Fibroblast of the aortic adventitia (primary cell): ENCODE data around the gene LCN6. TPM values are rescaled to one million over a fixed set of nuclear protein-coding genes. Genes with fewer than 3 reads are reported as not detected.
A peak's percentile ranks its signal among the peaks of the same experiment; 100 is the strongest.
"Not testable (repeated sequence)": the region's sequence is repeated elsewhere in the genome, so short reads cannot be mapped to it uniquely, and the experiment has no call there.

ENCODE experiments used
- DNase-seq: peaks from one replicate; pipeline ENCODE4 v3.0.0-alpha.2; 2010; ENCODE audit warnings: low read depth
- H3K4me3 ChIP-seq: 2 replicates; pipeline ENCODE4 v1.5.1; 2011; ENCODE audit warnings: low read depth, mild to moderate bottlenecking, control low read depth, low read length, moderate library complexity
- CTCF ChIP-seq: IDR thresholded peaks from 2 replicates; pipeline ENCODE4 v1.5.1; 2011; ENCODE audit warnings: mild to moderate bottlenecking, low read length, control low read depth, inconsistent platforms; ENCODE audit not compliant: insufficient read depth
- total RNA-seq: library from RNA; depleted of rRNA; stranded (reverse); fragments of >200 nt; gene quantifications from 2 replicates; pipeline ENCODE4 v1.2.3, GENCODE V29; 2012; ENCODE audit warnings: low replicate concordance

LCN6 gene
- total RNA-seq, 1 donor = not detected

GRCh38 chr9:136707011-136707410, 41.3 kb downstream of the LCN6 start:
- TF ChIP-seq CTCF = no peak
- DNase-seq = no peak
- H3K4me3 ChIP-seq = no peak overlapping the region

GRCh38 chr9:136705564-136705963, 42.8 kb downstream of the LCN6 start:
- DNase-seq = no peak
- no peak for TF ChIP-seq CTCF
- no peak overlapping the region for H3K4me3 ChIP-seq

GRCh38 chr9:136704741-136705140, 43.6 kb downstream of the LCN6 start:
- DNase-seq, H3K4me3 ChIP-seq: not testable (repeated sequence)

GRCh38 chr9:136703276-136703860, 45.0 kb downstream of the LCN6 start:
- TF ChIP-seq CTCF = no peak
- DNase-seq = no peak
- H3K4me3 ChIP-seq = no peak overlapping the region

- DNase-seq = no peak
- no peak overlapping the region for H3K4me3 ChIP-seq
- TF ChIP-seq CTCF = no peak
Measured at GRCh38 chr9:136701668-136702053, 46.7 kb downstream of the LCN6 start.

- no peak for DNase-seq
- no peak for TF ChIP-seq CTCF
- H3K4me3 ChIP-seq = no peak overlapping the region
Measured at GRCh38 chr9:136700959-136701667, 47.2 kb downstream of the LCN6 start.

GRCh38 chr9:136700304-136700703, 48.0 kb downstream of the LCN6 start:
- peak; percentile 77 for DNase-seq
- no peak for TF ChIP-seq CTCF
- no peak overlapping the region for H3K4me3 ChIP-seq
